ENCODE measurements around the gene DNMBP.
"Not testable (repeated sequence)": the region's sequence is repeated elsewhere in the genome, so short reads cannot be mapped to it uniquely, and the experiment has no call there.

DNMBP gene

DNA sequence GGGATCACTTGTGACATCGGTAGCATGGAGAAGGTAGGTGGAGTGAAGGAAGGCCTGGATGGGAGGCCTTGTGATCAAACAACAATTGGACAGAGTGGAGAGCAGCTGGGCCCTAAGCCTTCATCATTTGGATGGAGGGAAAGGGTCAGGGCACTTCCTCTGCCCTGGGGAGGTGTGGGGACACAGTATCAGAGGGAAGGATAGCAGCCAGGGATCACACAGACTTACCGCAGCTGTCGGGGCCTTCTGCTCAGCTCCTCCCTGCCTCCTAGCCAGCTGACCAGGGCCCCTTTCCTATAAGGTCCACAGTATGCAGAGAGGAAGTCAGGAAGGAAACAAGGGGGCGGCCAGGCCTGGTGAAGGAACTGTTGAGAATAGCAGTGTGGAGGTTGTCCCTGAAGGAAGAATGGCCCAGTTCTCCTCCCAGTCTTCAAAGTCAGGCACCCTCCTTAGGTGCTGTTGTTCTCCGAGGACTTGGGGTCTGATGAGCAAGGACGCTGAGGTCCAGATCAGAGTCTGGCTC is 165.3 kb downstream of the DNMBP start:
- in situ Hi-C loops (cut with HindIII; ENCODE audit: low sequenced_read_pairs): no loop called here

DNA sequence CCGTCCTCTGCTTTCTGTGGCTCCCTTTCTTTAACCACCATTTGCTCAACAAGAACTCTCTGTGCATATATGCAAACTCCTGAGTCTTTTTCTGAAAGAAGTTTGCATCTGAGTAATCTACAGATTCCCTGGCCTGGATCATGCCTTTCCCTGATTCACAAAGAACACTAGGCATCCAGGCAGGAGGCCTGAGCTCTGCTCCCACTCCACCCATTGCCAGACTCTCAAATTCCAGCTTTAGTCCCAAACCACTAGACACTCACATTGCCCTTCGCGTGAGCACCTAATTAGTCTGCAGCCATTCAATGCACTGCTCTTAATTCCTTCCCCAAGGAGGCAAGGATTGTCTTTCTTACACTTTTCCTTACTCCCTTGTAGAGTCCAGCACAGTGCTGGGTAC is 166.4 kb downstream of the DNMBP start:
- in situ Hi-C loops (cut with HindIII; ENCODE audit: low sequenced_read_pairs): no loop called here

DNA sequence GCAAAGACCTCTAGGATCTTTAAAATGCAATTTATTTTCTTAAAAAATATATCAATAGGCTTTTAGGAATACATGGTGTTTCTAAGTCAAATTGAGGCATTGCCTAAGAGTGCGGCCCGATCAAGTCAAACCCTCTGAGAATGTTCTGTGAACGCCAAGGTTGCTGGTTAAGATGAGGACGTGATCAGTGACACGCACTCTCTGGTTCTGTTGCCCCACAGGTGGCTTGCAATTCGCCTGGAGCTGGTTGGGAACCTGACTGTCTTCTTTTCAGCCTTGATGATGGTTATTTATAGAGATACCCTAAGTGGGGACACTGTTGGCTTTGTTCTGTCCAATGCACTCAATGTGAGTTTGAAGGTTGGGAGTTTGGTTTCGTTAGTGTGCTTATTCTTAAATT is 168.0 kb downstream of the DNMBP start:
- in situ Hi-C loops (cut with HindIII; ENCODE audit: low sequenced_read_pairs): no loop called here

- in situ Hi-C loops (cut with HindIII; ENCODE audit: low sequenced_read_pairs): not testable (repeated sequence)
These were observed 168.9 kb downstream of the DNMBP start for GRCh38 chr10:99840859-99841258.

DNA sequence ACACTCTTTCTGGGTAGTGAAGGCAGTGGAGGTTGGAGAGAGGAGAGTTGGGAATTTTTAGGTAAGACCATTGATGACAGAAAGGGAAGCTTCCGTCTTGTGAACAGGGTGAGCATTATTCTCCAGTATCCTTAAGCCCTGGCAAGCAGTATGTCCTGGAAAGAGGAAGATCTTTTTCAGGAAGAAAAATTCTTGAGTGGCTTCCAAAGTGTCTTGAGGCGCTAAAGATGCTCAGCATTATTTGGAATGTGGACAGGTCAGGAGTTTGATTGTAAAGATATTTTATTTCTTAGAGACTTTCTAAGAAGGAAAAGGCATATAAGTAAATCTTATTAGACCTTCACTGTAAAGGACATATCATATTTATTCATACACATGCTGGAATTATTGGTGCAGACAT is 173.0 kb downstream of the DNMBP start:
- in situ Hi-C loops (cut with HindIII; ENCODE audit: low sequenced_read_pairs): loop anchor here (5.0 kb wide), 1 partner anchor 34 kb away; no protein-coding TSS in a partner anchor

GRCh38 chr10:99835947-99836346 is 173.8 kb downstream of the DNMBP start:
- in situ Hi-C loops (cut with HindIII; ENCODE audit: low sequenced_read_pairs): loop anchor here (5.0 kb wide), 1 partner anchor 34 kb away; no protein-coding TSS in a partner anchor

- in situ Hi-C loops (cut with HindIII; ENCODE audit: low sequenced_read_pairs): loop anchor here (5.0 kb wide), 1 partner anchor 92 kb away; no protein-coding TSS in a partner anchor
These were observed 175.3 kb downstream of the DNMBP start for GRCh38 chr10:99834410-99834809.

DNA sequence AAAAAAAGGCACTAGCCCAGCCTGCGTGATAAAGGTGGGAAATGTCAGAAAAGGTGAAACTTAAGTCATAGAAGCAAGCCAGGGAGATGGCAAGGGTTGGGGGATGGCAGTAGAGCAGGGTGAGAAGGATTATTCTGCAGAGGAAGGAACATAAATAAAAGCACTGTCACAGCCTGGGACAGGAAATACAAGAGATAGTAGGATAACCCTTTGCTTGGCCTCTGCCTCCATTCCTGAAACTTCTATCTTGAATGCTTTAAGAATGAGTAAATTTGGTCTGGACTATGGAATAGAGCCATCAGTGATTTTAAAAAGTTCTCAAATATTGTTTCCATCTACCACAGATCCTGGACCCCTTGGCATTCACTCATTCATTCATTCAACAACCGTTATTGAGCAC is 177.3 kb downstream of the DNMBP start:
- in situ Hi-C loops (cut with HindIII; ENCODE audit: low sequenced_read_pairs): loop anchor here (5.0 kb wide), 1 partner anchor 90 kb away; no protein-coding TSS in a partner anchor

- in situ Hi-C loops (cut with HindIII; ENCODE audit: low sequenced_read_pairs): no loop called here
These were observed 181.3 kb downstream of the DNMBP start for GRCh38 chr10:99828464-99828863.

DNA sequence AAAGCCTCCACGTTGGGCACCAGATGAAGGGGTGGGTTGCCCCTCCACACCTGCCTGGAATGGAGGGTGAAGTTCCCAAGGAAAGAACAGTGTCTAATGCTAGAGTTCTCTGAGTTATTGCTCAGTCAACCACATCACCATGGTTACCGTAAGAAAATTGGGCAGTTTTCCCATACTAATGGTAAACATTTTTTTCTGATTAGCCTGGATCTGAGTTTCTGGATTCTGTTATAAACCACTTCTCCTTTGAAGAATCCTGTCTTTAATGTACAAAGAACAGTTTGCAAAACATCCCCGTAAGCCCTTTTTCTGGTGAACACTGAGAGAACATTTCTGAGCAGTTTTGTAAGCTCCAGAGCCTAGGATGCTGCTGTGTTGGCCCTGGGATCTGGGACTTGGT is 181.8 kb downstream of the DNMBP start:
- in situ Hi-C loops (cut with HindIII; ENCODE audit: low sequenced_read_pairs): no loop called here

Measured in endothelial cell of hepatic sinusoid (primary cell).